ENCODE data around the gene ERN1. TPM values are rescaled to one million over a fixed set of nuclear protein-coding genes. Genes with fewer than 3 reads are reported as not detected.

Gene ERN1
- total and polyA plus RNA-seq, 2 of the 13 experiments (the other 11 are each of a cell fraction or from before 2014, with no cell fraction given) = 6.0 to 12.7 TPM

- TF ChIP-seq, protein P1, sequence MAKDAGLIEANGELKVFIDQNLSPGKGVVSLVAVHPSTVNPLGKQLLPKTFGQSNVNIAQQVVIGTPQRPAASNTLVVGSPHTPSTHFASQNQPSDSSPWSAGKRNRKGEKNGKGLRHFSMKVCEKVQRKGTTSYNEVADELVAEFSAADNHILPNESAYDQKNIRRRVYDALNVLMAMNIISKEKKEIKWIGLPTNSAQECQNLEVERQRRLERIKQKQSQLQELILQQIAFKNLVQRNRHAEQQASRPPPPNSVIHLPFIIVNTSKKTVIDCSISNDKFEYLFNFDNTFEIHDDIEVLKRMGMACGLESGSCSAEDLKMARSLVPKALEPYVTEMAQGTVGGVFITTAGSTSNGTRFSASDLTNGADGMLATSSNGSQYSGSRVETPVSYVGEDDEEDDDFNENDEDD (CRISPR knock-in tag; IDR thresholded peaks at IDR 0.05; ENCODE audit: borderline replicate concordance) = peak; percentile 73; the same call in 1 of the 2 replicates
- TF ChIP-seq KDM2A (CRISPR knock-in tag; IDR thresholded peaks at IDR 0.05; ENCODE audit: borderline replicate concordance, low read depth) = peak; percentile 98
- TF ChIP-seq ZNF326 (CRISPR knock-in tag; IDR thresholded peaks at IDR 0.05; ENCODE audit: borderline replicate concordance) = no peak
- TF ChIP-seq ZNF790 (CRISPR knock-in tag; IDR thresholded peaks at IDR 0.05; ENCODE audit: borderline replicate concordance) = no peak
- peak; percentile 89 for TF ChIP-seq POGZ (CRISPR knock-in tag; IDR thresholded peaks at IDR 0.05)
- TF ChIP-seq TAF1 (CRISPR knock-in tag; IDR thresholded peaks at IDR 0.05) = peak; percentile 52; the same call in 1 of the 2 replicates
- TF ChIP-seq SRSF1 (optimal IDR thresholded peaks at IDR 0.05; ENCODE audit: low read depth, low read length) = no peak
- peak; percentile 98 for TF ChIP-seq ZNF766 (CRISPR knock-in tag; IDR thresholded peaks at IDR 0.05; ENCODE audit: borderline replicate concordance)
- TF ChIP-seq, protein P2, sequence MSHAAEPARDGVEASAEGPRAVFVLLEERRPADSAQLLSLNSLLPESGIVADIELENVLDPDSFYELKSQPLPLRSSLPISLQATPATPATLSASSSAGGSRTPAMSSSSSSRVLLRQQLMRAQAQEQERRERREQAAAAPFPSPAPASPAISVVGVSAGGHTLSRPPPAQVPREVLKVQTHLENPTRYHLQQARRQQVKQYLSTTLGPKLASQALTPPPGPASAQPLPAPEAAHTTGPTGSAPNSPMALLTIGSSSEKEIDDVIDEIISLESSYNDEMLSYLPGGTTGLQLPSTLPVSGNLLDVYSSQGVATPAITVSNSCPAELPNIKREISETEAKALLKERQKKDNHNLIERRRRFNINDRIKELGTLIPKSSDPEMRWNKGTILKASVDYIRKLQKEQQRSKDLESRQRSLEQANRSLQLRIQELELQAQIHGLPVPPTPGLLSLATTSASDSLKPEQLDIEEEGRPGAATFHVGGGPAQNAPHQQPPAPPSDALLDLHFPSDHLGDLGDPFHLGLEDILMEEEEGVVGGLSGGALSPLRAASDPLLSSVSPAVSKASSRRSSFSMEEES (CRISPR knock-in tag; IDR thresholded peaks at IDR 0.05) = peak; percentile 92
- TF ChIP-seq, protein P3, sequence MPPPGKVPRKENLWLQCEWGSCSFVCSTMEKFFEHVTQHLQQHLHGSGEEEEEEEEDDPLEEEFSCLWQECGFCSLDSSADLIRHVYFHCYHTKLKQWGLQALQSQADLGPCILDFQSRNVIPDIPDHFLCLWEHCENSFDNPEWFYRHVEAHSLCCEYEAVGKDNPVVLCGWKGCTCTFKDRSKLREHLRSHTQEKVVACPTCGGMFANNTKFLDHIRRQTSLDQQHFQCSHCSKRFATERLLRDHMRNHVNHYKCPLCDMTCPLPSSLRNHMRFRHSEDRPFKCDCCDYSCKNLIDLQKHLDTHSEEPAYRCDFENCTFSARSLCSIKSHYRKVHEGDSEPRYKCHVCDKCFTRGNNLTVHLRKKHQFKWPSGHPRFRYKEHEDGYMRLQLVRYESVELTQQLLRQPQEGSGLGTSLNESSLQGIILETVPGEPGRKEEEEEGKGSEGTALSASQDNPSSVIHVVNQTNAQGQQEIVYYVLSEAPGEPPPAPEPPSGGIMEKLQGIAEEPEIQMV (CRISPR knock-in tag; IDR thresholded peaks at IDR 0.05; ENCODE audit: low read depth) = peak; percentile 92
- TF ChIP-seq, protein P4, sequence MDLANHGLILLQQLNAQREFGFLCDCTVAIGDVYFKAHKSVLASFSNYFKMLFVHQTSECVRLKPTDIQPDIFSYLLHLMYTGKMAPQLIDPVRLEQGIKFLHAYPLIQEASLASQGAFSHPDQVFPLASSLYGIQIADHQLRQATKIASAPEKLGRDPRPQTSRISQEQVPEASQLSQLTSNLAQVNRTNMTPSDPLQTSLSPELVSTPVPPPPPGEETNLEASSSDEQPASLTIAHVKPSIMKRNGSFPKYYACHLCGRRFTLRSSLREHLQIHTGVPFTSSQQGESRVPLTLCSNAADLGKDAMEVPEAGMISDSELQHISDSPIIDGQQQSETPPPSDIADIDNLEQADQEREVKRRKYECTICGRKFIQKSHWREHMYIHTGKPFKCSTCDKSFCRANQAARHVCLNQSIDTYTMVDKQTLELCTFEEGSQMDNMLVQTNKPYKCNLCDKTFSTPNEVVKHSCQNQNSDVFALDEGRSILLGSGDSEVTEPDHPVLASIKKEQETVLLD (CRISPR knock-in tag; IDR thresholded peaks at IDR 0.05; ENCODE audit: low read depth) = no peak
- TF ChIP-seq, protein P5, sequence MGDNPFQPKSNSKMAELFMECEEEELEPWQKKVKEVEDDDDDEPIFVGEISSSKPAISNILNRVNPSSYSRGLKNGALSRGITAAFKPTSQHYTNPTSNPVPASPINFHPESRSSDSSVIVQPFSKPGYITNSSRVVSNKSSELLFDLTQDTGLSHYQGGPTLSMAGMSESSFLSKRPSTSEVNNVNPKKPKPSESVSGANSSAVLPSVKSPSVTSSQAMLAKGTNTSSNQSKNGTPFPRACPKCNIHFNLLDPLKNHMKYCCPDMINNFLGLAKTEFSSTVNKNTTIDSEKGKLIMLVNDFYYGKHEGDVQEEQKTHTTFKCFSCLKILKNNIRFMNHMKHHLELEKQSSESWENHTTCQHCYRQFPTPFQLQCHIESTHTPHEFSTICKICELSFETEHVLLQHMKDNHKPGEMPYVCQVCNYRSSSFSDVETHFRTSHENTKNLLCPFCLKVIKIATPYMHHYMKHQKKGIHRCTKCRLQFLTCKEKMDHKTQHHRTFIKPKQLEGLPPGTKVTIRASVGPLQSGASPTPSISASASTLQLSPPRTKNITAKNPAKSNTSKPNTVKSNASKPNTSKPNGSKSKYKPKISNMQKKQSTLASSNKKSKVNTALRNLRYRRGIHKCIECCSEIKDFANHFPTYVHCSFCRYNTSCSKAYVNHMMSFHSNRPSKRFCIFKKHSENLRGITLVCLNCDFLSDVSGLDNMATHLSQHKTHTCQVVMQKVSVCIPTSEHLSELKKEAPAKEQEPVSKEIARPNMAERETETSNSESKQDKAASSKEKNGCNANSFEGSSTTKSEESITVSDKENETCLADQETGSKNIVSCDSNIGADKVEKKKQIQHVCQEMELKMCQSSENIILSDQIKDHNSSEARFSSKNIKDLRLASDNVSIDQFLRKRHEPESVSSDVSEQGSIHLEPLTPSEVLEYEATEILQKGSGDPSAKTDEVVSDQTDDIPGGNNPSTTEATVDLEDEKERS (CRISPR knock-in tag; IDR thresholded peaks at IDR 0.05) = peak; percentile 98; the same call in 1 of the 2 replicates
- no peak for TF ChIP-seq ZNF484 (CRISPR knock-in tag; IDR thresholded peaks at IDR 0.05; ENCODE audit: borderline replicate concordance, low read depth)
- TF ChIP-seq ZNF597 (CRISPR knock-in tag; IDR thresholded peaks at IDR 0.05) = no peak
- TF ChIP-seq ATF3 (CRISPR knock-in tag; IDR thresholded peaks at IDR 0.05) = peak; percentile 79
- peak; percentile 83; the same call in 1 of the 2 replicates for TF ChIP-seq ZNF567 (CRISPR knock-in tag; IDR thresholded peaks at IDR 0.05; ENCODE audit: borderline replicate concordance)
Observed at GRCh38 chr17:64150237-64151015, 20.5 kb upstream of the ERN1 start (continued).

Measured in HepG2 (cell line).